8988T (cell line): ENCODE data around the gene SMOC1.

Experiments used
- DNase-seq: peaks from one replicate; pipeline ENCODE4 v3.0.0; 2011

The SMOC1 gene

DNA sequence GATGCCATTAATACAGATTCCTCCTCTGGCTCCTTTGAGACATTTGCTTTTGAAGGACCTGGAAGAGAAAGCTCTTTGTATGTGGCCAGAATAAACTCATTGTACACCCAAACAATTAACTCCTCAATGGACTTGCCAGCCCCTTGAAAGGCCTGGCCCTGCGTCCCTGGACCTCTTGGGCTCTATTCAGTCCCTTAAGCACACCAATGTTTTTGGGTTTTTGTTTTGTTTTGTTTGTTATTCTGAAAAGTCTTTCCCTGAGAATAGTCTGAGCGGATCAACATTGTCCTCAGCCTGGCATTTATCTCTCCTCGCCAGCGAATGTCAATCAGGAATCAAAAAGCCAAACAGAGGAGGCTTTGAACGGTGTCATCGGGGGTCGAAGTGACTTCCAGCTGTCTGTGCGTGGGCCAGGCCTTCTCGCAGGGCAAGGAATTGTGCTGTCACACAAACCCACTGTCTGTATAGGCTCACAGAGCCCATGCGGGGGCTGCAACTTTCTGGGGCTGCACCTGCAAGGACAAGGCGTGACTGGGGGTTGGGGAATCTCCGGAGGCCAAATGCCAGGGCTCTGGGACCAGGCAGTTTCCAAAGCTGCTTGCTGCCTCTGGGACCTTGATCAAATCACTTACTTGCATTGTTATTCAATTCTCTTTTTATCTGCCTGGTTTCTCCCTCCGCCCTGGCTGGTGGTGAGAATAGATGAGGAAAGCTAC lies 108.3 kb downstream of the SMOC1 start:
- DNase-seq: no peak

GRCh38 chr14:69988979-69989378 lies 109.8 kb downstream of the SMOC1 start:
- no peak for DNase-seq

- no peak for DNase-seq
Measured at GRCh38 chr14:69989622-69990021, 110.4 kb downstream of the SMOC1 start.

- DNase-seq: no peak
Measured at GRCh38 chr14:69990323-69990722, 111.1 kb downstream of the SMOC1 start.

- DNase-seq: no peak
Measured at GRCh38 chr14:69991422-69991821, 112.2 kb downstream of the SMOC1 start.

GRCh38 chr14:69992564-69992963 lies 113.3 kb downstream of the SMOC1 start:
- DNase-seq: no peak

GRCh38 chr14:69993326-69993725 lies 114.1 kb downstream of the SMOC1 start:
- DNase-seq: no peak

DNA sequence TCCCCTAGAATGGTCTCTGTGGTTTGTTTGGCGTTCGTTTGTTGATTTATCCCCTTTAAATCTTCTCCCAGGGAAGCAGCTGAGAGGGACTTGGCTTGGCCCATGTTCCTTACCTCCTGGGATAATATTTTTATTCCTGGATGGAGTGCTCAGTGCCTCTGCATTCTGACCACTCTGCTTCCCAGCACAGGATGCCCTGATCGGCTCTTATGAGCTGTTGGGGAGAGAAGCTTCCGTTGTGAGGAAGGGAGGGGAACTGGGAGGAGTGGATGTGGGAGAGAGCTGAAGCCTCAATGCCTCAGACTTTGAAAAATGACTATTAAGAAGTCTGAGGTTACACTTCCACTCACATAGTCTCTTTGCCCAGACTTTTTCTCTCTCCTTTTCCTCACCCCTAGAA lies 114.8 kb downstream of the SMOC1 start:
- no peak for DNase-seq

- no peak for DNase-seq
Measured at GRCh38 chr14:69996216-69996615, 117.0 kb downstream of the SMOC1 start.

- no peak for DNase-seq
Measured at GRCh38 chr14:69997849-69998248, 118.6 kb downstream of the SMOC1 start.

- DNase-seq: no peak
Measured at GRCh38 chr14:69999261-69999674, 120.1 kb downstream of the SMOC1 start.

- DNase-seq: no peak
Measured at GRCh38 chr14:70000601-70001000, 121.4 kb downstream of the SMOC1 start.

GRCh38 chr14:70002589-70003346 lies 123.6 kb downstream of the SMOC1 start:
- DNase-seq: no peak

- DNase-seq: no peak
Measured at GRCh38 chr14:70004791-70005190, 125.6 kb downstream of the SMOC1 start.

GRCh38 chr14:70005281-70005805 lies 126.1 kb downstream of the SMOC1 start:
- DNase-seq: no peak

- no peak for DNase-seq
Measured at GRCh38 chr14:70006699-70007098, 127.5 kb downstream of the SMOC1 start.

DNA sequence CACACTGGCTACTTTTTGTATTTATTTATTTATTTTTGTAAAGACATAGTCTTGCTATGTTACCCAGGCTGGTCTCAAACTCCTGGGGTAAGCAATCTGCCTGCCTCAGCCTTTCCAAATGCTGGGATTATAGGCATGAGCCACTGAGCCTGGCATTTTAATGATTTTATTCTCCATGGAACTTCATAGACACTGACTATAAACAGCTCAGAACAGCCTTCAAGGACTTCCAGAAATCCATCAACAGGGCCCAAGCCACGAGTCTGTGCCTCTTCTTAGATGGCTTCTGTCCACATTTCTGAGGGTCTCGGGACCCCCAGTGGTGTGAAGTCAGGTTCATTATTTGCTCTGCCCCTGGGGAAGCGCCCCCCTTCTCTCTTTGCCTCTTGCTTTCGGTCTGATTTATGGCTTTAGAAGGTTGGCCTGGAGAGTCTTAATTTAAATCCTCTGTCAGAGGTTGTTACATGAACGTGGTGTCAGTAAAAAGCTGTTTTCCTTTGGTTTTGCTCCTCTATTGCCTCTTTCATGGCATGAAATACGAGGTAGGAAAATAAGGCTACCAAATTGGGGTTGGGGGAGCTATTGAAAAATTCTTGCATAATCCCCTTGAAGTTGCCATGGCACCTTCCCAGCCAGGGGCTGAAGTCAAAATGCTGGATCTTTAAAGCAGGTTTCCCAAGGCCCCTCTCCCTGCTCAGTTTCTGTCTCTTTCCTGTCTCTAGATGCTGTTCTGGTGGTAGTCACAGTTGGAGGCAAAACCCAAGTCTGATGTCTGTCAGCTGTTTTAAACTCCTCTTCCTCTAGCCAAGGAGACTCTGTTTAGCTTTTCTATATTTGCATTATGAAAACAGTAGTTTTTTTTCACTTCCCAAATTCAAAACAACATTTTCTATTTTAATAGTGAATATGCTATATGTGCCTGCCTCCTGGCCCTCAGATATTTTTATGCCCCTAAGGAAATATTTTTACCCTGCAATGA lies 129.4 kb downstream of the SMOC1 start:
- no peak for DNase-seq

- DNase-seq: no peak
Measured at GRCh38 chr14:70009961-70010360, 130.7 kb downstream of the SMOC1 start.

- DNase-seq: no peak
Measured at GRCh38 chr14:70011098-70011497, 131.9 kb downstream of the SMOC1 start.

DNA sequence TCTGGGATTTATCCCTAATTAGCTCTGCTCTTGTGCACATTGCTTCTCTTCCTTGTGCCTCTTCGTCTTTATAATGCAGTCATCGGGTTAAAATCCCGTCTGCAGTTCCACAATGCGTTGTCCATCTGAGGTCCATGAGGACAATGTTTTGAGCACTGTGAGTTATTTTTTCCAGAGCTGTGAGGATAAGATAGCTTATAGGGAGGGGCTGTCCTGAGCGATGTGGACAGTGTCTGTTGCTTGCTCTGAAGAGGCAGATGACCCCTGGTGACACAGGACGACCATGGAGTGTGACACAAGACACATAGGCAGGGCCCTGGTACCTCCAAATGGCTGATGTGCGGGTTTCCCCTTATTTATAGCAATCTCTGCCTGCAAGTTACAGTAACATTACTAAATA lies 132.5 kb downstream of the SMOC1 start:
- DNase-seq: no peak

DNA sequence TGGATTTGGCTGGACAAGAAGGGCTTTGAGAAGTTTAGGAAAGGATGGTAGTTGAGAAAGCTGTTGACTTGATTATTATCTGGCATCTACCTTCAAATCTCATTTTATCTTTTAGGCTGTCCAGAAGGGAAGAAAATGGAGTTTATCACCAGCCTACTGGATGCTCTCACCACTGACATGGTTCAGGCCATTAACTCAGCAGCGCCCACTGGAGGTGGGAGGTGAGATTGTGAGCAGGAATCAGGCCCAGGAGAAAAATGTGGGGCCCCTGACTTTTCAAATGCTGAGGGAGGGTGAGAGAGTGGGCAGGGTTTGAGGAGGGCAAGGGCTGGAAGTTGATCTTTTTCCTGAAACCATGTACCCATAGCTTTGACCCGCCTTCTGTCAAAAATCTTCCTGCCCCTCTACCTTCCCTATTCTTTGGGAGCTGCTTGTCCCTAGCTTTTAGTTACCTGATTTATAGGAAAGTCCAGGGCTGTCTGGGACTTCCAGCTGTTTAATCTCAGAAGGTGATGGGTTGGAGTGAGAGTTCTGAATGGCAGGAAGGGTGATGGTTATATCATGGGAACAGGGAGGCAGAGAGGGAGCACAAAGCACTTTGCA lies 134.2 kb downstream of the SMOC1 start:
- DNase-seq: peak; percentile 44

- DNase-seq: no peak
Measured at GRCh38 chr14:70014406-70015095, 135.3 kb downstream of the SMOC1 start.
